ENCODE data around the gene ZNF792. TPM values are rescaled to one million over a fixed set of nuclear protein-coding genes. Genes with fewer than 3 reads are reported as not detected.
A peak's percentile ranks its signal among the peaks of the same experiment; 100 is the strongest.
"Not testable (repeated sequence)": the region's sequence is repeated elsewhere in the genome, so short reads cannot be mapped to it uniquely, and the experiment has no call there.

The ZNF792 gene
- total RNA-seq, 2 experiments from 2014 or later: 21.4 to 24.9 TPM

DNA sequence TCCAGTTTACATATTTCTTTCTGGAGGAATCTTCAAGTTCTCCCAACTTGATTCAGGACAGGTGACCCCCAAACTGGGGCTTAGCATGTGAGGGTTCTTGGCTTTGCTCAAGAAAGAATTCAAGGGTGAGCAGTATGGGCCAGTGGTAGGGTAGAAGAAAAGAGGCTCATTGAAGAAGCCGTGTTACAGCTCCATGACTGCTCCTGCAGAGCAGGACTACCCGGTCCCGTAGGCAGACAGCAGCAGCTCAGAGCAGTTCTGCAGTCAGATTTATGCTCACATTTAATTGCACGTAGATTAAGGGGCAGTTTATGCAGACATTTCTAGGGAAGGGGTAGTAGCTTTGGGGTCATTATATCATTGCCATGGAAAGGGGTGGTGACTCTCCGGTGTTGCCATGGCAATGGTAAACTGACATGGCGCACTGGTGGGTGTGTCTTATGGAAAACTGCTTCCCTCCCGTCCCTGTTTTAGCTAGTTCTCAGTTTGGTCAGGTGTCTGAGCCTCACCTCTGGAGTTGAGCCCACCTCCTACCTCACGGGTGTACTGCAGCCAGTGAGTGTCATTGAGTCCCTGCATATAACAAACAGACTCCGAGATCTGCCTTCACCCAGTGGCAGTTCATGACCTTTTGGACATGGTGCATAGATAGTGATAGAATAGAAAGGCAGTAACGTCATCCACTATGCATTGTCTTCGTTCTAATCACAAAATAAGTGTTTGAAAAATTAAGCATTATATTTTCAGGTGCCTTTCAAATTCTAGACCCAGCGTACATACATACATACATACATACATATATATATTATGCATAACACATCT is 16.0 kb upstream of the ZNF792 start:
- Mint-ChIP-seq H3K36me3 (peaks cover 11% of the 10 kb centered on the region), H3K27ac (no peak overlapping the region), H3K4me1 (peaks cover 2% of the 10 kb centered on the region), H3K4me3 (no peak overlapping the region), H3K9me3 (peaks cover 7% of the 10 kb centered on the region), H3K27me3 (peaks cover 3% of the 10 kb centered on the region)
- POLR2A ChIA-PET: no interaction called here
- DNase-seq (no peak), ATAC-seq (ENCODE audit: low read depth) (no peak)

- ATAC-seq (ENCODE audit: low read depth) (no peak), DNase-seq (no peak)
- Mint-ChIP-seq H3K36me3 (peaks cover 11% of the 10 kb centered on the region), H3K4me1 (peaks cover 19% of the 10 kb centered on the region), H3K9me3 (peaks cover 7% of the 10 kb centered on the region), H3K4me3 (no peak overlapping the region), H3K27ac (no peak overlapping the region), H3K27me3 (peaks cover 3% of the 10 kb centered on the region)
- POLR2A ChIA-PET: interaction anchor here (1.4 kb wide), 1 partner anchor 16 kb away, joined by 4 read pairs; no protein-coding TSS in a partner anchor
Observed at GRCh38 chr19:34976611-34977010, 12.6 kb upstream of the ZNF792 start.

GRCh38 chr19:34975056-34975455 is 11.0 kb upstream of the ZNF792 start:
- Mint-ChIP-seq H3K4me1 (peaks cover 19% of the 10 kb centered on the region), H3K36me3 (peaks cover 11% of the 10 kb centered on the region), H3K4me3 (no peak overlapping the region), H3K27me3 (peaks cover 3% of the 10 kb centered on the region), H3K9me3 (peaks cover 7% of the 10 kb centered on the region), H3K27ac (no peak overlapping the region)
- no peak for DNase-seq
- no peak for ATAC-seq (ENCODE audit: low read depth)
- POLR2A ChIA-PET: interaction anchor here (0.7 to 3.5 kb wide), 3 partner anchors 10 to 39 kb away, joined by 3 to 25 read pairs (median 3); no protein-coding TSS in a partner anchor

- ATAC-seq (ENCODE audit: low read depth): no peak
- POLR2A ChIA-PET: interaction anchor here (3.5 kb wide), 1 partner anchor 39 kb away, joined by 25 read pairs; no protein-coding TSS in a partner anchor
- H3K4me1 Mint-ChIP-seq: peaks cover 19% of the 10 kb centered on the region
- peaks cover 9% of the 10 kb centered on the region for H3K9me3 Mint-ChIP-seq
- H3K27me3 Mint-ChIP-seq: peaks cover 3% of the 10 kb centered on the region
- H3K27ac Mint-ChIP-seq: no peak overlapping the region
- no peak for DNase-seq
- peaks cover 11% of the 10 kb centered on the region for H3K36me3 Mint-ChIP-seq
- no peak overlapping the region for H3K4me3 Mint-ChIP-seq
Observed at GRCh38 chr19:34974646-34975045, 10.6 kb upstream of the ZNF792 start.

DNA sequence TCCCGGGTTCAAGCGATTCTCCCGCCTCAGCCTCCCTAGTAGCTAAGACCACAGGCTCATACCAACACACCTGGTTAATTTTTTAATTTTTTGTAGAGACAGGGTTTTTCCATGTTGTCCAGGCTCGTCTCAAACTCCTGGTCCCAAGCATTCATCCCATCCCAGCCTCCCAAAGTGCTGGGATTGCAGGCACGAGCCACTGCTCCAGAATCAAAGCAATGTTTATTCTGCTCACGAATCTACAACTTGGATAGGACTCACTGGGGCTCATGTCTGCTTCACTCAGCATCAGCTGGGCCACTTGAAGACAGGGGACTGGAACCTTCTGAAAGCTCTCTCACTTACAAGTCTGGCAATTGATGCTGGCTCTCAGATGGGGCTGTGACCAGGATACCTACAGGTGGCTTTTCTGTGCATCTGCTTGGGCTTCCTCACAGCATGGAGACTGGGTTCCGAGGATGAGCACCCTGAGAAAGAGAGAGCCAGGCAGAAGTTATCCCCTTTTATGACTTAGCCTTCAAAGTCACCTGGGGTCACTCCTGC is 8.2 kb upstream of the ZNF792 start:
- Mint-ChIP-seq H3K9me3 (peaks cover 23% of the 10 kb centered on the region), H3K27me3 (peaks cover 3% of the 10 kb centered on the region), H3K36me3 (peaks cover 8% of the 10 kb centered on the region), H3K4me3 (no peak overlapping the region), H3K27ac (no peak overlapping the region), H3K4me1 (peaks cover 19% of the 10 kb centered on the region)
- ATAC-seq (ENCODE audit: low read depth) (no peak), DNase-seq (no peak)
- POLR2A ChIA-PET: interaction anchor here (0.6 to 3.5 kb wide), 4 partner anchors 9 to 41 kb away, joined by 3 to 25 read pairs (median 4); no protein-coding TSS in a partner anchor

GRCh38 chr19:34970185-34970780 is 6.3 kb upstream of the ZNF792 start:
- ATAC-seq (ENCODE audit: low read depth); H3K27me3 Mint-ChIP-seq; DNase-seq; H3K27ac Mint-ChIP-seq; H3K4me3 Mint-ChIP-seq; H3K36me3 Mint-ChIP-seq; POLR2A ChIA-PET: not testable (repeated sequence)
- peaks cover 16% of the 10 kb centered on the region for H3K9me3 Mint-ChIP-seq
- peaks cover 18% of the 10 kb centered on the region for H3K4me1 Mint-ChIP-seq

DNA sequence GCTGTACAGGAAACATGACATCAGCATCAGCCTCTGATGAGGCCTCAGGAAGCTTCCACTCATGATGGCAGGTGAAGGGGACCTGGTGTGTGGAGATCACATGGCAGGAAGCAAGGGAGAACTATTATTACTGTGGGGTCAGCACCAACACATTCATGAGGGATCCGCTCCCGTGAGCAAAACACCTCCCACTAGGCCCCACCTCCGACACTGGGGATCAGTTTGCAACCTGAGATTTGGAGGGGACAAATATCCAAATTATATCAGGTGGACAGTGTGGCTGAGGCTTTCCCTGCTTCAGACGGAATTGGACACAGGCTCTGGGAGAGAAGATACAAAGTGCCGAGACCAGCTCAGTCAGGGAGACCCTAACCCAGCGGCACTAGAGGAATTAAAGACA is 5.7 kb upstream of the ZNF792 start:
- peaks cover 13% of the 10 kb centered on the region for H3K4me1 Mint-ChIP-seq
- no peaks in the 10 kb centered on the region for H3K36me3 Mint-ChIP-seq
- no peak overlapping the region for H3K4me3 Mint-ChIP-seq
- ATAC-seq (ENCODE audit: low read depth) (no peak), DNase-seq (no peak)
- peaks cover 3% of the 10 kb centered on the region for H3K27me3 Mint-ChIP-seq
- H3K9me3 Mint-ChIP-seq: peaks cover 16% of the 10 kb centered on the region
- no peak overlapping the region for H3K27ac Mint-ChIP-seq
- POLR2A ChIA-PET: no interaction called here

DNA sequence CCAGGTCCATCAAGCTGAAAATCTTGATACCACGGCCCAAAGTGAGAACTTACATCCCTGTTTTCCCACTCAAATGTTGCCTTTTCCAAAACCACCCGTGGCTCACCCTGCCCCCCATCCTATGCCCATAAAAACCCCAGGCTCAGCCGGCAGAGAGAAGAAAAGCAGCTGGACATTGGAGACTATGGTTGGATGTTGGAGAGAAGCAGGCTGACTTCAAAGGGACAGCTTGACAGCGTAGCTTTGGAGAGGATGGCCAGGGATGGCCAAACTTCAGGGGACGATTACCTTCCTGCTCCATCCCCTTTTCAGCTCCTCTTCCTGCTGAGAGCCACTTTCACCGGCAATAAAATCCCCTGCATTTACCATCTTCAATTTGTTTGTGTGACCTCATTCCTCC is 3.5 kb upstream of the ZNF792 start:
- ATAC-seq (ENCODE audit: low read depth) (no peak), DNase-seq (no peak)
- no peak overlapping the region for H3K27ac Mint-ChIP-seq
- peaks cover 18% of the 10 kb centered on the region for H3K9me3 Mint-ChIP-seq
- POLR2A ChIA-PET: interaction anchor here (1.0 kb wide), 1 partner anchor 47 kb away, joined by 4 read pairs; no protein-coding TSS in a partner anchor
- peaks cover 8% of the 10 kb centered on the region for H3K36me3 Mint-ChIP-seq
- peaks cover 3% of the 10 kb centered on the region for H3K27me3 Mint-ChIP-seq
- H3K4me3 Mint-ChIP-seq: no peak overlapping the region
- peaks cover 8% of the 10 kb centered on the region for H3K4me1 Mint-ChIP-seq

DNA sequence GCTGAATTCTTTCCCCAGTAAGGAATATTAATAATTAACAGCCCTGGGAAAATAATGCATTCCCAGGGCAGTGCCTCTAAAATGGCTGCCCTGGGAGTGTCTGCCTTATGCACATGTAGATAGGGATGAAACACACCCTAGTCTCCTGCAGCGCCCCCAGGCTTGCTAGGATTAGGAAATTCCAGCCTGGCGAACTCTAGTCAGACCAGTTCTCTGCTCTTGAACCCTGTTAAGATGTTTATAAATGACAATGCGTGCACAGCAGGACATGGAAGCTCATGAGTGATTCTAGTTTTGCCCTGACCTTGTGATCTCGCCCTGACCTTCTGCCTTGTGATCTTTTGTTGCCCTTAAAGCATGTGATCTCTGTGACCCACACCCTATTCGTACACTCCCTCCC is 1.5 kb upstream of the ZNF792 start:
- H3K27me3 Mint-ChIP-seq; POLR2A ChIA-PET; H3K4me3 Mint-ChIP-seq; DNase-seq; ATAC-seq (ENCODE audit: low read depth); H3K27ac Mint-ChIP-seq: not testable (repeated sequence)
- Mint-ChIP-seq H3K9me3 (peaks cover 32% of the 10 kb centered on the region), H3K36me3 (peaks cover 29% of the 10 kb centered on the region), H3K4me1 (peaks cover 20% of the 10 kb centered on the region)

DNA sequence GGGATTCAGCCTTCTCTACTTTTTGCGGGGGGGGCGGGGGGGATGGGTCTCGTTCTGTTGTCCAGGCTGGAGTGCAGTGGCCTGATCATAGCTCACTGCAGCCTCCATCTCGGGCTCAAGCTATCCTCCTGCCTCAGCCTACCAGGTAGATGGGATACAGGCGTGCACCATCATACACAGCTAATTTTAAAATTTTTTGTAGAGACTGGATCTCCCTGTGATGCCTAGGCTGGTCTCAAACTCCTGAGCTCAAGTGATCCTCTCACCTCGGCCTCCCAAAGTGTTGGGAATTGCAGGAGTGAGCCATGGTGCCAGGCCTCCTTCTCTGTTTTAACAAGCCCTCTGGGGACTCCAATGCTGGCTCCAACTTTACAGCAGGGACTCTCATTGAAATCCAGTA is 569 bp upstream of the ZNF792 start:
- peaks cover 38% of the 10 kb centered on the region for H3K9me3 Mint-ChIP-seq
- peaks cover 38% of the 10 kb centered on the region for H3K36me3 Mint-ChIP-seq
- ATAC-seq (ENCODE audit: low read depth) (no peak), DNase-seq (no peak)
- H3K27me3 Mint-ChIP-seq: peaks cover 3% of the 10 kb centered on the region
- no peak overlapping the region for H3K27ac Mint-ChIP-seq
- peak overlapping the region; percentile 69 for H3K4me3 Mint-ChIP-seq
- H3K4me1 Mint-ChIP-seq: peaks cover 21% of the 10 kb centered on the region
- POLR2A ChIA-PET: interaction anchor here (1.6 to 1.8 kb wide), 2 partner anchors 38 to 50 kb away, joined by 6 to 8 read pairs; partner anchors contain the start of gene ZNF30

DNA sequence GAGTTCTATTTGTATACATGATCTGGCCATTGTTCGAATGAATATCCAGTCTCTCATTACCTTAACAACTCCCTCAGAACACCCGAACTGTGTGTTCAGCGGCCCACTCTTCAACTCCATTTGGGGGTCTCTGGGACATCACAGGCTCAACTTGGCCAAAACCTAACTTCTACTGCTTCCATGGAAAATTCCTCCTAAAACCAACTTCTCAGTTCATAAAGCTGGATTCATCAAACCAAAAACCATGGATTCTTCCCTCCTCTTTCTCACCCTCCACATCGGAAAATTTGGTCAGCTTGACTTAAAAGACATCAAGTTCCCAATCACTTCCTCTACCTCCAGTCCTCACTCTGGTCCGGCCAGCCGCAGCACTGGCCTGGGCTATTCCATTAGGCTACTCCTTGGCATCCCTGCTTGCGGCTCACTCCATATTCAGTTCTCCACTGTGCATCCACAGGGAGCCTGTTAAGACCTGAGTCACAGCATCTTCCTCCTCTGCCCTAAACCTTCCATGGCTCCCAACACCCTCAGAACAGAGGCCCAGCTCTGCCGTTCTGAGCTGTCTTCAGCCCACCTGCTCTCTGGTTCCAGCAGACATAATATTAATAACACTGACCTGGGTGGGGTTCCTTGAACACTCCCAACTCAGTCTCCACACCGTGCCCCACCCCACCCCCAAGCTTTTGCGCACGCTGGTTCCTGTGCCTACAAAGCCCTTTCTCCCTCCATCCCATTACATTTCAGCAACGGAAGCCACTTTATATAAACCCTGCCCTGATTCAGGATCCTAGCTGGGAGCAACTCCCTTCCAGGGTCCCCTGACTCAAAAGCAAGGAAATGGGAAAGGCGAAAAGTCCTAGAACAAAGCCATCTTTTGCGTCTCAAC is 1.1 kb downstream of the ZNF792 start:
- peaks cover 54% of the 10 kb centered on the region for H3K36me3 Mint-ChIP-seq
- peak overlapping the region; percentile 94 for H3K4me3 Mint-ChIP-seq
- H3K9me3 Mint-ChIP-seq: peaks cover 38% of the 10 kb centered on the region
- DNase-seq: peak; percentile 39
- POLR2A ChIA-PET: interaction anchor here (0.9 to 1.8 kb wide), 6 partner anchors 10 to 104 kb away, joined by 3 to 8 read pairs (median 4); partner anchors contain the start of gene ZNF30
- peaks cover 2% of the 10 kb centered on the region for H3K27me3 Mint-ChIP-seq
- peaks cover 21% of the 10 kb centered on the region for H3K4me1 Mint-ChIP-seq
- no peak for ATAC-seq (ENCODE audit: low read depth)
- H3K27ac Mint-ChIP-seq: peak overlapping the region; percentile 89

- DNase-seq (no peak), ATAC-seq (ENCODE audit: low read depth) (peak; percentile 68)
- Mint-ChIP-seq H3K27me3 (no peaks in the 10 kb centered on the region), H3K27ac (peak overlapping the region; percentile 89), H3K4me1 (peaks cover 21% of the 10 kb centered on the region), H3K9me3 (peaks cover 36% of the 10 kb centered on the region), H3K4me3 (peak overlapping the region; percentile 94), H3K36me3 (peaks cover 62% of the 10 kb centered on the region)
- POLR2A ChIA-PET: interaction anchor here (1.0 kb wide), 1 partner anchor 60 kb away, joined by 3 read pairs; no protein-coding TSS in a partner anchor
Observed at GRCh38 chr19:34961775-34962686, 2.0 kb downstream of the ZNF792 start.

Measured in activated naive CD8-positive, alpha-beta T cell treated with anti-CD3 and anti-CD28 coated beads, Interleukin-2, amount 10 ng/mL, durations not matched to agents 7 days and 5 days (primary cell).